Liver (tissue), 9 donors: ENCODE results near the gene CDON. TPM values are rescaled to one million over a fixed set of nuclear protein-coding genes. Genes with fewer than 3 reads are reported as not detected.

Experiments used
- DNase-seq: peaks from one replicate; pipeline ENCODE4 v3.0.0-alpha.2; 2017; ENCODE audit warnings: low spot score
- H3K27ac ChIP-seq, 2 donors: one replicate each; pipeline ENCODE4 v1.7.0; 2013; ENCODE audit warnings: inconsistent platforms in 2 of 2, low read length in 2 of 2, control low read depth in 1 of 2, low read depth in 1 of 2, mild to moderate bottlenecking in 1 of 2
- H3K27me3 ChIP-seq, 4 donors: one replicate each; pipeline versions ENCODE4 v1.6.1 to v1.7.0; 2013; ENCODE audit warnings: low read length in 3 of 4, inconsistent platforms in 1 of 4, mild to moderate bottlenecking in 1 of 4, moderate library complexity in 1 of 4; ENCODE audit not compliant: control insufficient read depth in 4 of 4, insufficient read depth in 4 of 4
- H3K36me3 ChIP-seq, 4 donors: one replicate each; pipeline versions ENCODE4 v1.6.1 to v1.7.0; 2013; ENCODE audit warnings: low read length in 3 of 4, mild to moderate bottlenecking in 3 of 4, low read depth in 1 of 4, moderate library complexity in 1 of 4; ENCODE audit not compliant: control insufficient read depth in 4 of 4, insufficient read depth in 3 of 4
- H3K4me1 ChIP-seq, 4 donors: one replicate each; pipeline versions ENCODE4 v1.6.1 to v1.7.0; 2013; ENCODE audit warnings: low read length in 3 of 4, mild to moderate bottlenecking in 3 of 4, moderate library complexity in 1 of 4; ENCODE audit not compliant: control insufficient read depth in 4 of 4, insufficient read depth in 4 of 4
- H3K4me3 ChIP-seq, 3 donors: one replicate each; pipeline versions ENCODE4 v1.6.1 to v1.7.0; 2013; ENCODE audit warnings: low read length in 3 of 3, control low read depth in 1 of 3, low read depth in 1 of 3, mild to moderate bottlenecking in 1 of 3
- H3K9ac ChIP-seq, 2 donors: one replicate each; pipeline ENCODE4 v1.7.0; 2013; ENCODE audit warnings: low read length in 2 of 2, mild to moderate bottlenecking in 2 of 2, moderate library complexity in 2 of 2, control low read depth in 1 of 2, low read depth in 1 of 2
- H3K9me3 ChIP-seq, 4 donors: one replicate each; pipeline versions ENCODE4 v1.6.1 to v1.7.0; 2013; ENCODE audit warnings: low read length in 3 of 4; ENCODE audit not compliant: control insufficient read depth in 4 of 4
- ATF3 ChIP-seq: IDR thresholded peaks from 2 replicates; pipeline ENCODE4 v1.6.1; 2016; ENCODE audit warnings: antibody characterized with exemption
- CTCF ChIP-seq: fragments of 150-350 bp; IDR thresholded peaks from 2 replicates; pipeline ENCODE4 v1.5.1; 2017; ENCODE audit warnings: improper control_type of control experiment, low read depth, low read length; ENCODE audit not compliant: missing input control
- EGR1 ChIP-seq, 2 donors: IDR thresholded peaks; 2 replicates each; pipeline ENCODE4 v1.6.1; 2016 to 2018; ENCODE audit warnings: antibody characterized with exemption in 2 of 2, low read depth in 2 of 2
- FOXA2 ChIP-seq: IDR thresholded peaks from 2 replicates; pipeline ENCODE4 v1.6.1; 2016; ENCODE audit warnings: antibody characterized with exemption
- HNF4A ChIP-seq, 2 donors: conservative IDR thresholded peaks; 2 replicates each; pipeline ENCODE4 v1.6.1; 2016; ENCODE audit warnings: antibody characterized with exemption in 2 of 2, mild to moderate bottlenecking in 2 of 2
- HNF4G ChIP-seq: IDR thresholded peaks from 2 replicates; pipeline ENCODE4 v1.6.1; 2016; ENCODE audit warnings: antibody characterized with exemption
- JUND ChIP-seq, 2 donors: IDR thresholded peaks; 2 replicates each; pipeline ENCODE4 v1.6.1; 2016; ENCODE audit warnings: antibody characterized with exemption in 2 of 2
- NR2F2 ChIP-seq: IDR thresholded peaks from 2 replicates; pipeline ENCODE4 v1.6.1; 2016; ENCODE audit warnings: antibody characterized with exemption
- RAD21 ChIP-seq, 2 donors: IDR thresholded peaks; 2 replicates each; pipeline ENCODE4 v1.6.1; 2016; ENCODE audit warnings: antibody characterized with exemption in 2 of 2, mild to moderate bottlenecking in 2 of 2
- REST ChIP-seq: IDR thresholded peaks from 2 replicates; pipeline ENCODE4 v1.6.1; 2016; ENCODE audit warnings: antibody characterized with exemption, mild to moderate bottlenecking
- RXRA ChIP-seq, 2 donors: IDR thresholded peaks; 2 replicates each; pipeline ENCODE4 v1.6.1; 2017 to 2018; ENCODE audit warnings: antibody characterized with exemption in 2 of 2, mild to moderate bottlenecking in 1 of 2
- SP1 ChIP-seq: IDR thresholded peaks from 2 replicates; pipeline ENCODE4 v1.6.1; 2018; ENCODE audit warnings: antibody characterized with exemption, mild to moderate bottlenecking
- TAF1 ChIP-seq: conservative IDR thresholded peaks from 2 replicates; pipeline ENCODE4 v1.6.1; 2016; ENCODE audit warnings: antibody characterized with exemption, mild to moderate bottlenecking
- YY1 ChIP-seq: IDR thresholded peaks from 2 replicates; pipeline ENCODE4 v1.6.1; 2016; ENCODE audit warnings: antibody characterized with exemption, mild to moderate bottlenecking
- ZBTB33 ChIP-seq: IDR thresholded peaks from 2 replicates; pipeline ENCODE4 v1.6.1; 2016; ENCODE audit warnings: antibody characterized with exemption
- WGBS: extraction: QIAGEN DNeasy Blood & Tissue Kit; methylation state at CpG from one replicate; pipeline ENCODE4 v1.1.7; 2013; 5-methylcytosine and 5-hydroxymethylcytosine counted together
- polyA plus RNA-seq, 2 donors: library from polyadenylated mRNA; stranded (reverse) in 1 of 2; unstranded in 1 of 2; fragments of 200-250 nt in 1 of 2; fragments of >200 nt in 1 of 2; fragmentation: Nextera tagmentation in 1 of 2; extraction: Ambion mirVana in 1 of 2; gene quantifications; one replicate each; pipeline versions ENCODE4 v1.2.1 to v1.2.3, GENCODE V29; 2013 to 2015
- total RNA-seq, 2 donors: library from RNA; depleted of rRNA; stranded (reverse); fragments of >200 nt; gene quantifications; one replicate each; pipeline ENCODE4 v1.2.3, GENCODE V29; 2014
- donor health status: healthy.
- donor health status: healthy.
- donor health status: healthy.
- donor health status: healthy.
- donor health status: healthy.

The CDON gene
- total and polyA plus RNA-seq, 4 donors, result 0.69 to 7.4 (median 3.9) TPM

GRCh38 chr11:125948278-125949051, 114.2 kb downstream of the CDON start:
- Histone ChIP-seq H3K4me1 (no peaks in the 10 kb centered on the region), H3K36me3 (no peaks in the 10 kb centered on the region), H3K27me3 (no peaks in the 10 kb centered on the region), H3K4me3 (no peak overlapping the region), H3K27ac (no peak overlapping the region), H3K9me3 (no peaks in the 10 kb centered on the region), H3K9ac (no peak overlapping the region)
- peak; percentile 26 for DNase-seq
- TF ChIP-seq FOXA2 (no peak), HNF4A (conservative IDR thresholded peaks at IDR 0.05) (no peak), EGR1 (IDR thresholded peaks at IDR 0.05; ENCODE audit: low read depth in 2 of 2) (no peak), CTCF (no peak), REST (no peak), YY1 (no peak), NR2F2 (no peak), ZBTB33 (no peak), JUND (IDR thresholded peaks at IDR 0.05) (no peak), SP1 (no peak), RAD21 (IDR thresholded peaks at IDR 0.05) (no peak), RXRA (IDR thresholded peaks at IDR 0.05) (no peak), ATF3 (no peak), HNF4G (no peak), TAF1 (no peak)
- 92% methylated on average over 23 of the region's 23 CpGs for WGBS
